ENCODE results near the gene PLPP7.
"Not testable (repeated sequence)": the region's sequence is repeated elsewhere in the genome, so short reads cannot be mapped to it uniquely, and the experiment has no call there.

PLPP7 gene

GRCh38 chr9:131270171-131271015, 19.1 kb upstream of the PLPP7 start:
- peak; percentile 44 for DNase-seq (ENCODE audit: low read depth)
- H3K4me3 ChIP-seq (replicated peaks; ENCODE audit: low read depth, low read length), result no peak overlapping the region
- TF ChIP-seq CTCF (IDR thresholded peaks at IDR 0.05; ENCODE audit: low read length, missing control alignments), result no peak

- not testable (repeated sequence) for DNase-seq (ENCODE audit: low read depth); H3K4me3 ChIP-seq (replicated peaks; ENCODE audit: low read depth, low read length)
These were observed 18.6 kb upstream of the PLPP7 start for GRCh38 chr9:131271016-131271273.

GRCh38 chr9:131271506-131271931, 18.0 kb upstream of the PLPP7 start:
- no peak for TF ChIP-seq CTCF (IDR thresholded peaks at IDR 0.05; ENCODE audit: low read length, missing control alignments)
- H3K4me3 ChIP-seq (replicated peaks; ENCODE audit: low read depth, low read length), result no peak overlapping the region
- no peak for DNase-seq (ENCODE audit: low read depth)

- no peak overlapping the region for H3K4me3 ChIP-seq (replicated peaks; ENCODE audit: low read depth, low read length)
- no peak for TF ChIP-seq CTCF (IDR thresholded peaks at IDR 0.05; ENCODE audit: low read length, missing control alignments)
- no peak for DNase-seq (ENCODE audit: low read depth)
These were observed 17.3 kb upstream of the PLPP7 start for GRCh38 chr9:131272212-131272611.

- H3K4me3 ChIP-seq (replicated peaks; ENCODE audit: low read depth, low read length), result no peak overlapping the region
- no peak for TF ChIP-seq CTCF (IDR thresholded peaks at IDR 0.05; ENCODE audit: low read length, missing control alignments)
- no peak for DNase-seq (ENCODE audit: low read depth)
These were observed 16.2 kb upstream of the PLPP7 start for GRCh38 chr9:131273146-131273855.

GRCh38 chr9:131273856-131274673, 15.5 kb upstream of the PLPP7 start:
- TF ChIP-seq CTCF (IDR thresholded peaks at IDR 0.05; ENCODE audit: low read length, missing control alignments), result no peak
- no peak overlapping the region for H3K4me3 ChIP-seq (replicated peaks; ENCODE audit: low read depth, low read length)
- DNase-seq (ENCODE audit: low read depth), result no peak

- no peak for TF ChIP-seq CTCF (IDR thresholded peaks at IDR 0.05; ENCODE audit: low read length, missing control alignments)
- no peak overlapping the region for H3K4me3 ChIP-seq (replicated peaks; ENCODE audit: low read depth, low read length)
- no peak for DNase-seq (ENCODE audit: low read depth)
These were observed 14.7 kb upstream of the PLPP7 start for GRCh38 chr9:131274674-131275331.
